IMR-90 (cell line): ENCODE data around the gene STRN4.

Experiments used
- BHLHE40 ChIP-seq: fragments of 150-350 bp; IDR thresholded peaks from 2 replicates; pipeline ENCODE4 v1.6.1; 2016; ENCODE audit warnings: mild to moderate bottlenecking, low read depth, low read length
- CTCF ChIP-seq: conservative IDR thresholded peaks from 2 replicates; pipeline ENCODE4 v1.5.1; 2012; ENCODE audit warnings: mild to moderate bottlenecking, low read depth, low read length, improper control_type of control experiment
- FOS ChIP-seq: fragments of 150-350 bp; IDR thresholded peaks from 2 replicates; pipeline ENCODE4 v1.6.1; 2016; ENCODE audit warnings: low read depth, low read length
- MAFK ChIP-seq: IDR thresholded peaks from 2 replicates; pipeline ENCODE4 v1.6.1; 2012; ENCODE audit warnings: low read depth, low read length, improper control_type of control experiment
- MAZ ChIP-seq: IDR thresholded peaks from 2 replicates; pipeline ENCODE4 v1.6.1; 2012; ENCODE audit warnings: low read depth, mild to moderate bottlenecking, low read length, improper control_type of control experiment, moderate library complexity, borderline replicate concordance
- MXI1 ChIP-seq: IDR thresholded peaks from 2 replicates; pipeline ENCODE4 v1.6.1; 2012; ENCODE audit warnings: low read depth, mild to moderate bottlenecking, low read length, moderate library complexity, borderline replicate concordance
- NFE2L2 ChIP-seq: fragments of 150-350 bp; IDR thresholded peaks from 2 replicates; pipeline ENCODE4 v1.6.1; 2016; ENCODE audit warnings: low read depth, mild to moderate bottlenecking, low read length
- POLR2A ChIP-seq: IDR thresholded peaks from 2 replicates; pipeline ENCODE4 v1.6.1; 2012; ENCODE audit warnings: mild to moderate bottlenecking, low read depth, low read length
- RAD21 ChIP-seq: IDR thresholded peaks from 2 replicates; pipeline ENCODE4 v1.6.1; 2012; ENCODE audit warnings: low read length, improper control_type of control experiment
- RCOR1 ChIP-seq: IDR thresholded peaks from 2 replicates; pipeline ENCODE4 v1.6.1; 2012; ENCODE audit warnings: mild to moderate bottlenecking, low read length, improper control_type of control experiment; ENCODE audit not compliant: insufficient replicate concordance
- RFX5 ChIP-seq: IDR thresholded peaks from 2 replicates; pipeline ENCODE4 v1.8.0; 2012; ENCODE audit warnings: low read depth, mild to moderate bottlenecking, low read length, moderate library complexity
- SMC3 ChIP-seq: fragments of 150-350 bp; IDR thresholded peaks from 2 replicates; pipeline ENCODE4 v1.6.1; 2016; ENCODE audit warnings: low read depth, mild to moderate bottlenecking, antibody characterized with exemption, low read length, moderate library complexity
- USF2 ChIP-seq: fragments of 150-350 bp; IDR thresholded peaks from 2 replicates; pipeline ENCODE4 v1.6.1; 2017; ENCODE audit warnings: mild to moderate bottlenecking, antibody characterized with exemption, low read length, low read depth

DNA sequence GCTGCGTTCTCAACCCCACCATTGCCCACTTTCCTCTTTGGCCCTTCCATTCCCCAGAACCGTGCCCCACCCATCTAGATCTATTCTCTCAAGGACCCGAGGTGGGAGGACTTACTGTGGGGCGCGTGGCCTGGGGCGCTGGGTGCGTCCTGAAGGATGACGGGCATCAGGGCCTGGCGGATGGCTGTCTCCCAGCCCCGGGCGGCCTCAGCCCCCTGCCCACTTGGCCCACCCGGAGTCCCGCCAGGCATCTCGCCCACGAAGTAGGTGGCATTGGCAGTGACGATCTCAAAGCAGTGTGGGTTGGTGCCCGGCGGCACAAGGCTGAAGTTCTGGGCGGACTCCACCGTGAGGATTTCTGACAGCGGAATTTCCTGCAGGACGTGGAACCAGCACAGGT, 52.5 kb downstream of the STRN4 start:
- no peak for TF ChIP-seq RFX5
- no peak for TF ChIP-seq CTCF
- no peak for TF ChIP-seq MAZ
- TF ChIP-seq MXI1: no peak
- no peak for TF ChIP-seq POLR2A
- TF ChIP-seq RAD21: no peak
- no peak for TF ChIP-seq SMC3
- TF ChIP-seq FOS: no peak
- TF ChIP-seq USF2: no peak
- no peak for TF ChIP-seq MAFK
- TF ChIP-seq BHLHE40: no peak
- no peak for TF ChIP-seq RCOR1
- no peak for TF ChIP-seq NFE2L2
